SW480 (cell line): ENCODE measurements around the gene CRHR1.

ENCODE experiments used
- DNase-seq: peaks from one replicate; pipeline ENCODE4 v3.0.0-alpha.2; 2016; ENCODE audit warnings: low spot score

The CRHR1 gene

DNA sequence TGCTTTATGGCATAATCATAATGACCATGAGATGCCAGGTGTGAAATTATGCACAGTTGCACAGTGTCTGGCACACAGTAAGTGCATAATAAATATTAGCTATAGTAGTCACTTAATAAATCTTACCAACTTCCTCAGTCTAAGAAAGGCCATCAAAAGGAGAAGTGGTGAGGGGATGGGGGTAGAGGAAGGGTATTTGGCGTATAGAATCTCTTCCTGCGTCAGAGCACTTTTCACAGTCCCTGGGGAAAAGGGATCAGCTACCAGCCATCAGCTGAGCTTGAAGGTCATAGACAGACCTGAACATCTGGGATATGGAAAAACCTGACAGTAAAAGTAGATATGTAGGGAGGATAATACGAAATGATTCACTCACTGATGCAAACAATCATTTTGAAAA lies 5.8 kb downstream of the CRHR1 start:
- DNase-seq, result no peak

- DNase-seq, result no peak
Observed at GRCh38 chr17:45790296-45790922, 6.3 kb downstream of the CRHR1 start.

- DNase-seq, result no peak
Observed at GRCh38 chr17:45791041-45791582, 7.0 kb downstream of the CRHR1 start.

DNA sequence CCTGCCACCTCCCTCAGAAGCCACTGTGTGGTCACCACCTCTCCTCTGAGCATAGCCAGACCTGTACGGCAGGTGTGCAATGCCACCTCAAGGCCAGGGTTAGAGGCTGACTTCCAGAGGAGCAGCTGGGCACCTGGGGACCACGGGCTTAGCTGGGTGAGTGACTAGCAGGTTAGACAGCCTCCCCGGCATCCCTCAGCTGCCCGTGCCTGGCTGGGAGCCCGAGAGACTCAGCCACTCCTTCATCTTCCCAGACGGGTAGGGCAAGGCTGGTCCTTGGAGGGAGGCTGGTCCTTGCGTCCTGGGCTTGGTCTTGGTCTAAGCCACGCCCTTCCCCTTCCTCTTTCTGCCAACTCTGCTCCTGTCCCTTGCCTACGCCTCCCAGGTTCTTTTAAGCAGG lies 7.8 kb downstream of the CRHR1 start:
- no peak for DNase-seq

DNA sequence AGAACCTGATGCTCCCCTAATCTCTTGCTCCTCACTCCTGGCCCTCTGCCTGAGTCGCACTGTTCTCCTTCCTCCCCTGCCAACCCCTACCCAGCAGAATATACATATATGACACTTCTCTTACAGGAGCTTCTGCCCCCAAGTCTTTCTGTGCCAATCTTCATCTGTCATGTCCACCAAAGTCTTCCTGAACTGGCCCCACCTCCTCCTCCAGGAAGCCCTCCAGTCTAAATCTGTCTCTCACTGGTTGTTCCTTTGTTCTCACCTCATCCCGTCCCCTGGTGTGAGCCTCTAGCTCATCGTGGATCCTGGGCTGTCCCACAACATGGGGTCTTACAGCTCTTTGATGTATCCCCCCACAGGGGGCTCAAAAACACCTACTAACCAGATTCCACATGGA lies 8.3 kb downstream of the CRHR1 start:
- DNase-seq, result no peak

DNA sequence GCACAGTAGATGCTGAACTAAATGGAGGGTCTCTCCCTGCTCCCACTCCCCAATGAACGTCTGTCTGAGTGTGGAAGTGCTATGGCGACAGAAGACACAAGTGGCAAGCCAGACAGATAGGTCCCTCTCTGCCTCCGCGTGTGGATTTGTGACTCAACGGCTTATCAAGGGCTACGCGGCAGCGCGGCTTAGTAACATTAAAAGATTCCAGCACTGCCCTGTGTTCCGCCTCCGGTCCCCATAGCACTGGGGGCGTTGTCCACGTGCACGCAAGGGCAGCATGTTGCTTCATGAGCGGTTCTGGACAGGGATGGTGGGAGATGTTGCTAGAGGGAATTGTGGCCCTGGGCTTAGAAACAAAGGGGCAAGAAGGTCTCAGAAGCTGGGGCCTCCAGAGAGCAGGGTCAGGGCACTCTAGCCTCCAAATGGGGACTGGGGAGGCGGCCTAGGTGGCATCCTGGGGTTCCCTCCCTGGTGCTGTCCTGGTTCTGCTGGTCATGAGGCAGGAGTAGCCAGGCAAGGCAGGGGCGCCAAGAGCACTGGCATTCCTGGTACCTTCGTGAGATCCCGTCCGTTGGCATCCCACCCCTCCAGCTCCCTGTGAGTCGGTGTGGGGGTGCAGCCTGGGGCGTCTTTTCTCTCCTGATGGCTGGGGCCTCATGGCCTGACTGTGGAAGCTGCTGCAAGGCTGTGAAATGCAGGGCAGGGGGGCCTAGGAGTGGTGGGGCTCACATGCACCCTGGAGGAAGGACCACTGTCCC lies 9.1 kb downstream of the CRHR1 start:
- DNase-seq, result no peak

DNA sequence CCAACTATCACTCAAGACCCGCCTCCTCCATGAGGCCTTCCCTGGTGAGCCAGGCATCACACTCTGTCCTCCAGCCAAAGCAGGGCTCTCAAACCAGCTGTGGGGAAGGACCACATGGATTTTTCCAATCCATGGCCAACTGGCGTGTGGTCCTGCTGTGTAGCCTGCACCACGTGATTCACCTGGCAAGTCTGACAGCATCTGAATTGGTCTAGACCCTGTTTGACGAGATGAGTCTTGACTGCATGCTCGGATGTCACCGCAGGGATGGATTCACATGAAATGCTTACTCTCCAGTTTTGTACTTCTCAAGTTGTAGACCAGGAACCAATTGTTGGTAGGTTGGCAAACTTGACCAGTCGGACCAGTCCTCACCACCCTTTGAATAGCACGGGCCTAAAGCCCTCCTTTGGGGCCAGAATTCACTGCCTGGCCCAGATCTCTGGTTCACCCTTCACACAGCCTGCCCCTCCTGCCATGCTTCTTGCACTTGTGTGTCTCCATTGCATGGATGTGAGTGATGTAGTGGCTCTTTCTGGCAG lies 9.9 kb downstream of the CRHR1 start:
- DNase-seq, result no peak

DNA sequence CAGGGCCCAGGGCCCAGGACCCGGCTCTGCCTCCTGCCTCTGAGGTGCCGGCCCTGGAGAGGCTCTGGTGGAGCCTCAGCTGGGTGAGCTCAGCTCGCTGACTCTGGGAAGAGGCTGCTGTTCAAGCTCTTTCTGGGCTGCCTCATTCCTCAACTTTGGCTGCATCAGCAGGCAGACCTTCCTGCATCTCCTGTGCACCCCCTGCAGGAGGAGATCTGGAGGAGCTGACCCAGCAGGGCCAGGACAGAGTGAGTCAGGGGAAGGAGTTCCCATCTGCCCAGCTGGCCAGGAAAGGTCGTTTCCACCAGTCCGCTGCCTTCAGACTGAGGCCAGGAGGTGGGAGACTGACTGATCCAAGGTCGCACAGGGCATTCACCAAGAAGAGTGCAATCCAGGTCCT lies 10.7 kb downstream of the CRHR1 start:
- no peak for DNase-seq

GRCh38 chr17:45800816-45801215 lies 16.7 kb downstream of the CRHR1 start:
- no peak for DNase-seq

DNA sequence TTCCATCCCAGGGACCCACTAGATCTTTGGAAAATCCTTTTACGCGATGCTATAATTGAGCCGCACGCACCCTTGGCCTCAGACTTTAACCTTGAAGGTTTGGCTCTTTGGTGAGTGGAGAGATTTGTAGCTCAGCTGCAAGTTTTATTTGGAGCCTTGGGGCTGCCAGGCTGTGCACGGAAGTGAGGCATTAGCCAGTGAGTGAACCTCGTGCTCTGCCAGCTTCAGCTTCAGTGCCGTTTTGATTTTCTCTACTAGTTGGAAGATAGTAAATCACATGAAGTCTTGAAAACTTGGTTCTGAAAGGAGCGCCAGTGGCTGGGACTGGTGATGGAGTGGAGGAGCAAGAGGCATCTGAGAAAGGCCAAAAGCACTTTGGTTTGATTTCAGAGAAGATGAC lies 17.3 kb downstream of the CRHR1 start:
- DNase-seq, result no peak

- DNase-seq, result no peak
Observed at GRCh38 chr17:45808845-45809244, 24.7 kb downstream of the CRHR1 start.

DNA sequence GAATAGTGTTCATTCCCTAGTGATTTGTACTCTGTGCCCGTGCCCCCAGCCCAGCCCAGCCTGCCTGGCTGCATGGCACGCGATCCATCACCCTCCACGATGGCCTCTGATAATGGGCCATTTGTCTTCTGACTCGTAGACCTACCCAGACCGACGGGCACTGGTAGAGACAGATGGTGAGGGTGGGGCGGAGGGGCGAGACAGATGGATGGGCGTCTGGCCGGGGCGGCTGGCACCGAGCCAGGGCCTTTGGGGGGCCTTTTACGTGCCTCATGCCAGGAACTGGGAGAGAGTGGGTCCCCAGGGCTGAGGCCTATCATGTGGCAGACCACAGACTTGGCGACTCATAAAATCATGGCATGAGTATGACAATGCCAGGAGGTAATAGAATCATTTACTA lies 25.4 kb downstream of the CRHR1 start:
- no peak for DNase-seq

- peak; percentile 47 for DNase-seq
Observed at GRCh38 chr17:45812102-45812501, 28.0 kb downstream of the CRHR1 start.

DNA sequence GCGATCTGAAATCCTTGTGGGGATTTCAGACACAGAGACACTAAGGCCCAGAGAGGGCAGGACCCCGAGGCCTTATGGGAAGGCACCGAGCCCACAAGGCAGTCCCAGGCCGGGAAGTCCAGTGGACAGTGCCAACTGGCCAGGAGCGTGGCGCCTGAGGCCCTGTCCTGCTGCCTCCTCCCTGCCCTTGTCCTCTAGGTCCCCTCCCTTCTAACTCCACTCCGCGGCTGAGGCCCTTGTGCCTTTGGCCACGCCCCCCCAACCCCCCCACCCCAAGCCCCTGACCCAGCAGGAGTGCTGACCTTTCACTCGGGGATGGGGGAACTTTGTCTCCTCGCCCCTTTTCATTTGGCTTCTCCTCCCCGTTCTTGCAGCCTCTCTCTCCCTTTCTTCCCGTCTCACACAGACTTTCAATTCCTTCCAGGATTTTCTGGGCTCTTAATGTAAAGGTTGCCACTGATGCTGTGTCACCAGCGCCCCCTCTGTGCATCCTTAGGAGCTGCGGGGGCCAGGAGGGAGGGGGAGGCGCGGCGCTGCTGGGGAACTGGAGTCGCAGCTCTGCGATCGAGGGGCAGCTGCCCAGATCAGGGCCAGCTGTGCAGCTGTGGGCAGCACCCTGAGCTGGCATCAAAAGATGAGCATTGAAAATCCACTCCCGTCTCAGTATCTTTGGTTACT lies 29.1 kb downstream of the CRHR1 start:
- no peak for DNase-seq

DNA sequence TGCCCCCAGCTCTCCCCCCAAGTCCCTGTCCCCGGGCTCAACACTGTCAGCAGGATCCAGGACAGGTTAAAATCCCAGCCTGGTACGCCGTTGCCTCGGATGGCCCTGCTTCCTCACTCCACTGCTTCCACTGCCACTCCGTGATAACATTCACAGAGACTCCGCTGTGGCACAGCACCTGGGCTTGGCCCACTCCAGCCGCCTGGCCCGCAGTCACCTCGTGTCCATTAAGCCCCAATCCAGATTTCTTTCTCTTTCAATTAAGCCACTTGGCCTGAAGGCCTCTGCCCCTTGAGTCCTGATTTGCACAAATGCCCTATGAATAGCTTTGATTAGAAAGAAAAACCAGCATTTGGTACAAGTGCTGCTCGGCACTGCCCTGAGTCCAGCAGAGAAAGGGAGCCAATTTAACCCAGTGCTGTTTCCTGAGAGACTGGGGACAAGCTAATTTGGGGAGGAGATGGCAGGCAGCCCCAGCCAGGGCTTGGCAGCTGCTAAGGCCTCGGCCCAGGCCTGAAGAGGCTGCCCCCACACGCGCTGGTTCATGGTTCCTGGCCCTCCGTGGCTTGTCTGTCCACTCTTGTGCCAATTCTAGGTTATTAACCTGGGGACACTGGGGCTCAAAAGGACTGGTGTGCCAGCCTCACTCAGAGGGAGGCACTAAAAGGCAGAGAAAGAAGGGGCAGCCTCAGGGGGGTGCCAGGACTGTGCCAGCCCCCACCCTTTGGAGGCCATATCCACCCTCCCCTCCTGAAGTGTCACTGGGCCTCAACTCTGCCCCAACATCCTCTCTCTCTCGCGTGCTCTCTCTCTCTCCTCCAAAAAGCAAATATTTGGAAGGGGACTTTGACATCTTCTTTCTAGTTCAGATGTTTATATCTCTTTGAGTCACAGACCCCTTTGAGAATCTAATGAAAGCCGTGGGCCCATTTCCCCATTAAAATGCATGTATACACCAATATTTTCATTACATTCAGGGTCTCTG lies 30.8 kb downstream of the CRHR1 start:
- DNase-seq, result no peak

DNA sequence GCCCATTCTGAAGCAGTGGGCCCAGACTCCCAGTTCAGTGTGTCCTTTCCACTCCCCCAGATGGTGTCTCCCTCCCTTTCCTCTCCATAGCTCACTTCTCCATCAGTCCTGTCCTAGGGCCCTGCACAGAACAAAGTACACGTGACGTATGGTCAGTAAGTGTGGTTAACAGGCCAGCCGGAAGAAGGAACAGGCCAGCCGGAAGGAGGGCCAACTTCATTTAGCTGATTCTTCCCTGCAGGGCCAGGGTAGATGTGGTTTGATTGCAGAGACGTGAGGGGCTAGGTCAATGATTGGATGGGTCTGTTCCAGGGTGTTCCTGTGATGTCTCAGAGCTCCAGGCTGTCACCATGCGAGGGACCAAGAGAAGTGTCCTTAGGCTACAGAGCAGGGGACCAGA lies 31.6 kb downstream of the CRHR1 start:
- DNase-seq, result no peak

DNA sequence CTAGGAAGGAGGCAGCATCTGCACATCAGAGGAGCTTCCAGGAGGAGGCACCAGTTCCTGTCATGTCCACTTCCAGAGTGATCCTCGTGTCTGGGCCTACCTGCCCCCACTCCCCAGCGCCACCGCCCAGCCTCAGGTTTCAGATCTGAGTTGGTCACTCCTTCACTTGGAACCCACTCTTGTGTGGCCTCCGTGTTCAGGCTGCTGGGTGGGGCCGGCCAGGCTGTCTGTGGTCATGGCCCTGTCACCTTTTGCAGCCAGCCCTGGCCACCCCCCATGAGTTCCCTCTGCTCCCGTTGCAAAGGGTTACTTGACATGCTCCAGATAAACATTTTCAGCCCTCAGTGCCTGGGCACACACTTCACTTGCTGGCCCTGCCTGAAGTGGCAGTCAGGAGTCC lies 33.9 kb downstream of the CRHR1 start:
- DNase-seq, result no peak

GRCh38 chr17:45818699-45819098 lies 34.6 kb downstream of the CRHR1 start:
- DNase-seq, result no peak

GRCh38 chr17:45819632-45820031 lies 35.5 kb downstream of the CRHR1 start:
- no peak for DNase-seq

GRCh38 chr17:45820052-45820780 lies 36.1 kb downstream of the CRHR1 start:
- DNase-seq, result no peak

GRCh38 chr17:45821147-45821546 lies 37.0 kb downstream of the CRHR1 start:
- DNase-seq, result no peak
